ENCODE results near the gene RNF2. TPM values are rescaled to one million over a fixed set of nuclear protein-coding genes. Genes with fewer than 3 reads are reported as not detected.

Gene RNF2
- total and polyA plus RNA-seq, 4 donors = 2.9 to 17.3 (median 4.9) TPM

GRCh38 chr1:185010361-185010760, 35.0 kb upstream of the RNF2 start (continued):
- no peak for TF ChIP-seq HNF4G (IDR thresholded peaks at IDR 0.05)
- no peak for TF ChIP-seq GABPA (IDR thresholded peaks at IDR 0.05 in 1 of 2, conservative IDR thresholded peaks at IDR 0.05 in 1 of 2)
- no peak for TF ChIP-seq EGR1 (IDR thresholded peaks at IDR 0.05; ENCODE audit: low read depth in 2 of 2)
- TF ChIP-seq ATF3 (IDR thresholded peaks at IDR 0.05) = no peak
- TF ChIP-seq MAX (IDR thresholded peaks at IDR 0.05) = no peak
- TF ChIP-seq RAD21 (IDR thresholded peaks at IDR 0.05) = no peak

- Histone ChIP-seq H3K36me3 (ENCODE audit: control insufficient read depth in 4 of 4, insufficient read depth in 3 of 4, low read depth in 1 of 4, low read length in 3 of 4) (no peaks in the 10 kb centered on the region), H3K27ac (ENCODE audit: low read depth in 1 of 2, low read length in 2 of 2) (no peak overlapping the region), H3K4me1 (ENCODE audit: control insufficient read depth in 4 of 4, insufficient read depth in 4 of 4, low read length in 3 of 4) (peaks cover 0 to 3% (median 0%) of the 10 kb centered on the region in 4 donors), H3K27me3 (ENCODE audit: control insufficient read depth in 4 of 4, insufficient read depth in 4 of 4, low read length in 3 of 4) (no peaks in the 10 kb centered on the region), H3K4me3 (ENCODE audit: low read depth in 1 of 3, low read length in 3 of 3) (no peak overlapping the region), H3K9me3 (ENCODE audit: control insufficient read depth in 4 of 4, low read length in 3 of 4) (no peaks in the 10 kb centered on the region), H3K9ac (ENCODE audit: low read depth in 1 of 2, low read length in 2 of 2) (no peak overlapping the region)
- 82% methylated on average over 3 of the region's 3 CpGs for WGBS
- TF ChIP-seq FOXA1 (IDR thresholded peaks at IDR 0.05) (no peak), MAX (IDR thresholded peaks at IDR 0.05) (no peak), SP1 (IDR thresholded peaks at IDR 0.05) (no peak), NR2F2 (IDR thresholded peaks at IDR 0.05) (no peak), REST (IDR thresholded peaks at IDR 0.05) (no peak), TAF1 (conservative IDR thresholded peaks at IDR 0.05) (no peak), GABPA (IDR thresholded peaks at IDR 0.05 in 1 of 2, conservative IDR thresholded peaks at IDR 0.05 in 1 of 2) (no peak), ZBTB33 (IDR thresholded peaks at IDR 0.05) (no peak), EGR1 (IDR thresholded peaks at IDR 0.05; ENCODE audit: low read depth in 2 of 2) (no peak), JUND (IDR thresholded peaks at IDR 0.05) (no peak), ATF3 (IDR thresholded peaks at IDR 0.05) (no peak), FOXA2 (IDR thresholded peaks at IDR 0.05) (no peak), CTCF (IDR thresholded peaks at IDR 0.05; ENCODE audit: low read depth, low read length, missing input control) (no peak), YY1 (IDR thresholded peaks at IDR 0.05) (no peak), RXRA (IDR thresholded peaks at IDR 0.05) (no peak)
- no peak for DNase-seq (ENCODE audit: low spot score)
Measured at GRCh38 chr1:185014941-185015340, 30.4 kb upstream of the RNF2 start.

Data from liver (tissue), 9 donors.